SK-N-SH (cell line): ENCODE results near the gene FZD10. TPM values are rescaled to one million over a fixed set of nuclear protein-coding genes. Genes with fewer than 3 reads are reported as not detected.

Experiments
- CTCF ChIA-PET: fragments of 300-600, 350-600 bp; formaldehyde crosslinking; extraction: SDS; loops from one replicate; lab custom pipeline; 2021; lab: Yijun Ruan, JAX
- POLR2A ChIA-PET: fragments of 350-600 bp; sonication (Branson Sonifier 250); formaldehyde crosslinking; extraction: SDS; loops from one replicate; lab custom pipeline; 2020; ENCODE audit warnings: antibody characterized with exemption, inconsistent platforms; lab: Yijun Ruan, JAX
- DNase-seq: peaks from one replicate; pipeline ENCODE4 v3.0.0; 2012
- H2AFZ ChIP-seq: fragments of 200-600 bp; sonication (generic); 2 replicates; pipeline ENCODE4 v1.8.1; 2016; ENCODE audit warnings: antibody characterized with exemption, mild to moderate bottlenecking, low read depth
- H3F3A ChIP-seq: fragments of 200-600 bp; sonication (generic); replicated peaks from 2 replicates; pipeline ENCODE3; 2016; ENCODE audit warnings: antibody characterized with exemption, mild to moderate bottlenecking; ENCODE audit not compliant: insufficient read depth
- H3K27ac ChIP-seq, 2 experiments: fragments of 200-500 bp in 1 of 2; fragments of 200-600 bp in 1 of 2; sonication (Bioruptor generic) in 1 of 2; sonication (generic), shearing (Covaris generic) in 1 of 2; 2 replicates each; pipeline versions ENCODE4 v1.5.1 to v1.6.1; 2014 to 2016; ENCODE audit warnings: low read depth in 2 of 2, inconsistent platforms in 1 of 2, low read length in 1 of 2, mild to moderate bottlenecking in 1 of 2, mixed read lengths in 1 of 2
- H3K27me3 ChIP-seq: fragments of 200-600 bp; sonication (generic), shearing (Covaris generic); 2 replicates; pipeline ENCODE4 v1.6.1; 2016; ENCODE audit warnings: mixed run types; ENCODE audit not compliant: insufficient read depth
- H3K36me3 ChIP-seq, 2 experiments: fragments of 200-500 bp in 1 of 2; fragments of 200-600 bp in 1 of 2; sonication (Bioruptor generic) in 1 of 2; sonication (generic) in 1 of 2; replicated peaks in 1 of 2; 2 replicates each; pipeline versions ENCODE3 to v1.5.1; 2014 to 2016; ENCODE audit warnings: low read length in 1 of 2, mild to moderate bottlenecking in 1 of 2; ENCODE audit not compliant: insufficient read depth in 2 of 2, control insufficient read depth in 1 of 2
- H3K4me1 ChIP-seq, 2 experiments: fragments of 200-500 bp in 1 of 2; fragments of 200-600 bp in 1 of 2; sonication (Bioruptor generic) in 1 of 2; sonication (generic), shearing (Covaris generic) in 1 of 2; 2 replicates each; pipeline versions ENCODE4 v1.5.1 to v1.6.1; 2014 to 2016; ENCODE audit warnings: low read depth in 1 of 2, low read length in 1 of 2, mixed run types in 1 of 2; ENCODE audit not compliant: insufficient read depth in 2 of 2, control insufficient read depth in 1 of 2
- H3K4me2 ChIP-seq: fragments of 200-600 bp; sonication (generic), shearing (Covaris generic); 2 replicates; pipeline ENCODE4 v1.6.1; 2017; ENCODE audit warnings: mixed run types
- H3K4me3 ChIP-seq, 2 experiments: fragments of 200-500 bp in 1 of 2; fragments of 200-600 bp in 1 of 2; sonication (Bioruptor generic) in 1 of 2; sonication (generic), shearing (Covaris generic) in 1 of 2; 2 replicates each; pipeline versions ENCODE4 v1.5.1 to v1.8.1; 2014 to 2016; ENCODE audit warnings: low read depth in 2 of 2, inconsistent platforms in 1 of 2, low read length in 1 of 2, mild to moderate bottlenecking in 1 of 2, mixed read lengths in 1 of 2, moderate library complexity in 1 of 2
- H3K79me2 ChIP-seq: fragments of 200-600 bp; sonication (generic); 2 replicates; pipeline ENCODE4 v1.8.1; 2017; ENCODE audit warnings: mild to moderate bottlenecking; ENCODE audit not compliant: insufficient read depth
- H3K9ac ChIP-seq: fragments of 200-600 bp; sonication (generic); 2 replicates; pipeline ENCODE4 v1.6.1; 2017; ENCODE audit warnings: mixed run types
- H3K9me2 ChIP-seq: fragments of 200-600 bp; sonication (generic); 2 replicates; pipeline ENCODE4 v1.6.1; 2017; ENCODE audit warnings: mixed run types
- H3K9me3 ChIP-seq: fragments of 200-600 bp; sonication (generic); 2 replicates; pipeline ENCODE4 v1.6.1; 2017; ENCODE audit warnings: mixed run types, mild to moderate bottlenecking, moderate library complexity
- H4K20me1 ChIP-seq: fragments of 200-600 bp; sonication (generic); 2 replicates; pipeline ENCODE4 v1.6.1; 2017; ENCODE audit warnings: mild to moderate bottlenecking, mixed run types; ENCODE audit not compliant: insufficient read depth
- ELF1 ChIP-seq: IDR thresholded peaks from 2 replicates; pipeline ENCODE4 v1.4.0; 2012
- EP300 ChIP-seq, 2 experiments: IDR thresholded peaks; 2 replicates each; pipeline versions ENCODE4 v1.4.0 to v1.6.1; 2012; ENCODE audit warnings: borderline replicate concordance in 1 of 2, low read depth in 1 of 2, low read length in 1 of 2
- EZH2phosphoT487 ChIP-seq: fragments of 200-600 bp; sonication (generic); IDR thresholded peaks from 2 replicates; pipeline ENCODE4 v1.6.1; 2017; ENCODE audit warnings: low read depth, mixed run types, mild to moderate bottlenecking, antibody characterized with exemption, moderate library complexity, borderline replicate concordance
- FOSL2 ChIP-seq: IDR thresholded peaks from 2 replicates; pipeline ENCODE4 v1.4.0; 2012; ENCODE audit warnings: low read depth, mild to moderate bottlenecking, moderate library complexity, borderline replicate concordance
- FOXM1 ChIP-seq: IDR thresholded peaks from 2 replicates; pipeline ENCODE4 v1.4.0; 2012; ENCODE audit warnings: low read depth, mild to moderate bottlenecking
- GABPA ChIP-seq: IDR thresholded peaks from 2 replicates; pipeline ENCODE4 v1.4.0; 2012; ENCODE audit warnings: low read depth, mild to moderate bottlenecking
- JUND ChIP-seq: IDR thresholded peaks from 2 replicates; pipeline ENCODE4 v1.4.0; 2012
- MXI1 ChIP-seq: IDR thresholded peaks from 2 replicates; pipeline ENCODE4 v1.6.1; 2012; ENCODE audit warnings: mild to moderate bottlenecking, low read depth, low read length, improper control_type of control experiment
- NFIC ChIP-seq: IDR thresholded peaks from 2 replicates; pipeline ENCODE4 v1.4.0; 2012; ENCODE audit warnings: borderline replicate concordance
- POLR2AphosphoS5 ChIP-seq: IDR thresholded peaks from 2 replicates; pipeline ENCODE4 v1.6.1; 2012; ENCODE audit warnings: low read depth, low read length
- RCOR1 ChIP-seq: fragments of 150-350 bp; IDR thresholded peaks from 2 replicates; pipeline ENCODE4 v1.6.1; 2017; ENCODE audit warnings: antibody characterized with exemption, low read length
- RXRA ChIP-seq: IDR thresholded peaks from 2 replicates; pipeline ENCODE4 v1.4.0; 2012; ENCODE audit warnings: low read depth, mild to moderate bottlenecking, borderline replicate concordance
- SIN3A ChIP-seq: IDR thresholded peaks from 2 replicates; pipeline ENCODE4 v1.6.1; 2012; ENCODE audit warnings: low read depth, mild to moderate bottlenecking, low read length, moderate library complexity, borderline replicate concordance
- TAF1 ChIP-seq: IDR thresholded peaks from 2 replicates; pipeline ENCODE4 v1.6.1; 2012; ENCODE audit warnings: low read depth, mild to moderate bottlenecking, low read length, moderate library complexity, borderline replicate concordance
- TCF12 ChIP-seq: IDR thresholded peaks from 2 replicates; pipeline ENCODE4 v1.4.0; 2012
- TEAD4 ChIP-seq: IDR thresholded peaks from 2 replicates; pipeline ENCODE4 v1.4.0; 2012; ENCODE audit warnings: mild to moderate bottlenecking, borderline replicate concordance; ENCODE audit not compliant: insufficient read depth
- WGBS: methylation state at CpG from one replicate; pipeline ENCODE4 v1.1.6; 2017; ENCODE audit warnings: low lambda C conversion rate; 5-methylcytosine and 5-hydroxymethylcytosine counted together
- polyA plus RNA-seq, 3 experiments: library from polyadenylated mRNA; depleted of rRNA; stranded (reverse); fragments of >200 nt; gene quantifications; 2 replicates each; pipeline ENCODE4 v1.2.3, GENCODE V29; 2012
- TF ChIP-seq, protein P1 (sequence below): IDR thresholded peaks from 2 replicates; pipeline ENCODE4 v1.4.0; 2012; ENCODE audit warnings: low read depth
- TF ChIP-seq, protein P2 (sequence below): IDR thresholded peaks from 2 replicates; pipeline ENCODE4 v1.4.0; 2012; ENCODE audit warnings: low read depth, borderline replicate concordance
- TF ChIP-seq, protein P3 (sequence below): fragments of 200-600 bp; sonication (generic); IDR thresholded peaks from 2 replicates; pipeline ENCODE4 v1.6.1; 2017; ENCODE audit warnings: antibody characterized with exemption, mild to moderate bottlenecking, moderate library complexity

FZD10 gene
- polyA plus RNA-seq, 1 of the 3 experiments (the other 2 are of a cell fraction), result not detected

DNA sequence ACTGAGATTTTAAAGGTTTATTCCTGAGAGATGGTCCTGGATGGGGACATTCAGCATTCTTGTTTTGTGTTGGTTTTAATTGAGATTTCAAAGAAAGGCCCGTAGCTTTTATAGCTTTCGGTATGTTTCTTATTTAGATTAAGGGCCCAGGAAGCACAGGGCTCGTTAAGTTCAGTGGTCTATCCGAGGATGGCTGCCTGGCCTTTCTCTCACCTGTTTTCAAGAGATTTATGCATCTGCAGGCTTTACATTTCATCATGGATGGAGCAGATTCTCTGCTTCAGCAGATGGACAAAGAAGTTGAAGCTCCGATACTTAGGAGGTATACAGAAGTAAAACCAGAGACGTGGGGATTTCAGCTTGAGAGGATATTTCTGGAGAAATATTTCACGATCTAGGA, 16.0 kb downstream of the FZD10 start:
- WGBS, result 47% methylated on average over 7 of the region's 7 CpGs
- CTCF ChIA-PET, result interaction anchor here (1.0 kb wide), 1 partner anchor 146 kb away, joined by 3 read pairs; no protein-coding TSS in a partner anchor
- TF ChIP-seq SIN3A, result no peak
- TF ChIP-seq, protein P1, sequence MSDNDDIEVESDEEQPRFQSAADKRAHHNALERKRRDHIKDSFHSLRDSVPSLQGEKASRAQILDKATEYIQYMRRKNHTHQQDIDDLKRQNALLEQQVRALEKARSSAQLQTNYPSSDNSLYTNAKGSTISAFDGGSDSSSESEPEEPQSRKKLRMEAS, result no peak
- TF ChIP-seq FOXM1, result no peak
- TF ChIP-seq, protein P2, sequence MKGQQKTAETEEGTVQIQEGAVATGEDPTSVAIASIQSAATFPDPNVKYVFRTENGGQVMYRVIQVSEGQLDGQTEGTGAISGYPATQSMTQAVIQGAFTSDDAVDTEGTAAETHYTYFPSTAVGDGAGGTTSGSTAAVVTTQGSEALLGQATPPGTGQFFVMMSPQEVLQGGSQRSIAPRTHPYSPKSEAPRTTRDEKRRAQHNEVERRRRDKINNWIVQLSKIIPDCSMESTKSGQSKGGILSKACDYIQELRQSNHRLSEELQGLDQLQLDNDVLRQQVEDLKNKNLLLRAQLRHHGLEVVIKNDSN, result no peak
- no peak for TF ChIP-seq ELF1
- TF ChIP-seq RXRA, result no peak
- no peak for TF ChIP-seq TCF12
- no peak for TF ChIP-seq NFIC
- no peak for TF ChIP-seq JUND
- no peak for TF ChIP-seq MXI1
- TF ChIP-seq TAF1, result no peak
- no peak for TF ChIP-seq POLR2AphosphoS5
- no peak for TF ChIP-seq EP300 (IDR thresholded peaks at IDR 0.05; ENCODE audit: borderline replicate concordance in 1 of 2, low read depth in 1 of 2, low read length in 1 of 2)
- TF ChIP-seq EZH2phosphoT487, result no peak
- TF ChIP-seq GABPA, result no peak
- TF ChIP-seq, protein P3, sequence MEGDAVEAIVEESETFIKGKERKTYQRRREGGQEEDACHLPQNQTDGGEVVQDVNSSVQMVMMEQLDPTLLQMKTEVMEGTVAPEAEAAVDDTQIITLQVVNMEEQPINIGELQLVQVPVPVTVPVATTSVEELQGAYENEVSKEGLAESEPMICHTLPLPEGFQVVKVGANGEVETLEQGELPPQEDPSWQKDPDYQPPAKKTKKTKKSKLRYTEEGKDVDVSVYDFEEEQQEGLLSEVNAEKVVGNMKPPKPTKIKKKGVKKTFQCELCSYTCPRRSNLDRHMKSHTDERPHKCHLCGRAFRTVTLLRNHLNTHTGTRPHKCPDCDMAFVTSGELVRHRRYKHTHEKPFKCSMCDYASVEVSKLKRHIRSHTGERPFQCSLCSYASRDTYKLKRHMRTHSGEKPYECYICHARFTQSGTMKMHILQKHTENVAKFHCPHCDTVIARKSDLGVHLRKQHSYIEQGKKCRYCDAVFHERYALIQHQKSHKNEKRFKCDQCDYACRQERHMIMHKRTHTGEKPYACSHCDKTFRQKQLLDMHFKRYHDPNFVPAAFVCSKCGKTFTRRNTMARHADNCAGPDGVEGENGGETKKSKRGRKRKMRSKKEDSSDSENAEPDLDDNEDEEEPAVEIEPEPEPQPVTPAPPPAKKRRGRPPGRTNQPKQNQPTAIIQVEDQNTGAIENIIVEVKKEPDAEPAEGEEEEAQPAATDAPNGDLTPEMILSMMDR, result no peak
- TF ChIP-seq TEAD4, result no peak
- TF ChIP-seq FOSL2, result no peak
- TF ChIP-seq RCOR1, result no peak

More for the DNA sequence above, 16.0 kb downstream of the FZD10 start:
- Histone ChIP-seq H3K4me3 (no peak overlapping the region), H3K9ac (no peak overlapping the region), H3K4me2 (no peak overlapping the region), H2AFZ (no peak overlapping the region), H3F3A (no peaks in the 10 kb centered on the region), H3K9me3 (no peaks in the 10 kb centered on the region), H3K79me2 (no peaks in the 10 kb centered on the region), H3K27ac (no peak overlapping the region), H3K4me1 (no peaks in the 10 kb centered on the region), H3K9me2 (no peaks in the 10 kb centered on the region), H4K20me1 (no peaks in the 10 kb centered on the region), H3K36me3 (no peaks in the 10 kb centered on the region), H3K27me3 (no peaks in the 10 kb centered on the region)
- DNase-seq, result no peak
- POLR2A ChIA-PET, result no interaction called here
